Hepatic stellate cell (primary cell): ENCODE measurements around the gene KANK2.

Source experiments
- DNase-seq: peaks from one replicate; pipeline ENCODE4 v3.0.0; 2011; ENCODE audit warnings: low spot score

The KANK2 gene

DNA sequence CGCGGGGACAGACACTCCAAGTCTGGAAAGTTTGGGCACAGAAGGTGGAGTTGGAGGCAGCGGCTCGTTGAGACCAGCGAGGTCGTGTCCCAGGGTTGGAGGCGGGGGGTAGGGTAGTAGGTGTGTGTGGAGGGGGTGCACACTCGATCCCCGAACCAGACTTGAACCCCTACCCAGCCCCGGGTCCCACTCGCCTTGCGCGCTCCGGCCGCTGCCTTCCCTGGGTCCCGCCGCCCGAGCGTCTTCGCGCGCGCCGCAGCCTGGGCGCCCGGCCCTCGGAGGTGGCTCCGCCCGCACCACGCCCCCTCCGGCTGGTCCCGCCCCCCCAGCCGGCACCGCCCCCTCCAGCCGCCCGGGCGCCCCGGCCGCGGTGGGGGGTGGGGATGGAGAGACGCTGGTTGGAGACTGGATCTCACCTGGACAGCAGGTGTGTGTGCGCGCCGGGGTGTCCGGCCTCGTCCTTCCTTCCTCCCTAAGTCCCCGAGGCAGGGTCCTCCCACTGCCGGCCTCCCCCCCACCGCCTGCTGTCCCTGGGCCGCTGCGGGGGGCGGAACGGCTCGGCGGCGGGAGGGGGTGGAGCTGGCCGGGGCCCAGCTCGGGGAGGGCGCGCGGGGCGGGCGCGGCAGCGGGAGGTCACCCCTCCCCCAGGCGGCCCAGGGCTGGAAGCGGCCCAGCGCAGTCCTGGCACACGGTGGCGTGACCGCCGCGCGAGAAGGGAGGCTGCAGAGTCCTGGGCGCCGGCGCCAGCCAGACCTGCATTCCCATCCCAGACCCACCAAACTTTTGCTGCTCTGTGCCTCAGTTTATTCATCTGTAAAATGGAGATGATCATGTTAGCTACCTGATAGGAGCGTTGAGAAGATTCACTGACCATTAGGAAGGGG is at the start of gene KANK2:
Gene KANK2, minus strand, starts transcription at position 255 of the 884 bp plus-strand sequence. CDS start 3,034 bp downstream, outside the sequence.
- DNase-seq, result peak; percentile 95

DNA sequence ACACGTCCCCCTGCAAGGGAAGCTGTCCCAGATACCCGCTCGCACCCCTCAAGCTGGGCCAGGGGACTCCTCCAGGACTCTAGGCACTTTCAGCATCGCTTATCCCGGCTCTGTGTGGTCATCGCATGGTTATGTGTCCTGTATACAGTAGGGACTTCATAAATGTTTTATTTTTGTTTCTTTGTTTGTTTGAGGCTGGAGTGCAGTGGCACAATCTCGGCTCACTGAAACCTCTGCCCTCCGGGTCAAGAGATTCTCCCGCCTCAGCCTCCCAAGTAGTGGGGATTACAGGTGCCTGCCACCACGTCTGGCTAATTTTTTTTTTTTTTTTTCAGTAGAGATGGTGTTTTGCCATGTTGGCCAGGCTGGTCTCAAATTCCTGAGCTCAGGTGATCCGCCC is 49.6 kb upstream of the KANK2 start:
- DNase-seq, result no peak

DNA sequence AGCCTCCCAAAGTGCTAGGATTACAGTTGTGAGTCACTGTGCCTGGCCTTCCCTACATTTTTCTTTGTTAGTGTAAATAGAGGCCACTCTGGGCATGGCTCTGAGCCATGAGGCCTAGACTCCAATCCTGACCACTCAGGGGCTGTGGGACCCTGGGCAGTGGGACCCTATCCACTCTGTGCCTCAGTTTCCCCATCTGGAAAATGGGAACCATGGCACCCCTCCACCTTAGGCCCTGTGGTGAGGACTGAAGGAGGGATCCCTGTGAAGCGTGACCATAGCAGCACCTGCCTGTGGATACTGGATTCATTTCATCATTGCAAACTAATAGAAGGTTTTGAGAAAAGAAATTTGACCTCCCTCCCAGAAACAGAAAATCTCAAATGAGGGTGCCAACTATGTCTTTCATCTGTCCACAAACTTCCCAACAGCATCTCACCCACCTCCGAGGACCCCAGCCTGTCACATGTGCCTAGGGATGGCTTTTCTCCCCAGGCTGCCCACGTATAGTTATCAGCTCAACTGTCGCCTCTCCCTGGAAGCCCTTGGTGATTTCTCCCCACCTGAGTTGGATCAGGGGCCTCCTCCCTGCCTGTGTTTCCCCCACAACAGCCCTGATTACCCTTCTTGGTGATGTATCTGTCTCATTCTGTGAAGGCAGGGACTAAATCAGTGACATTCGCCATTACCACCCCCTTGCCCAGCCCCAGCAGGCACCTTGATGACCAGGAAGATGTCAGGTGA is 47.7 kb upstream of the KANK2 start:
- no peak for DNase-seq

DNA sequence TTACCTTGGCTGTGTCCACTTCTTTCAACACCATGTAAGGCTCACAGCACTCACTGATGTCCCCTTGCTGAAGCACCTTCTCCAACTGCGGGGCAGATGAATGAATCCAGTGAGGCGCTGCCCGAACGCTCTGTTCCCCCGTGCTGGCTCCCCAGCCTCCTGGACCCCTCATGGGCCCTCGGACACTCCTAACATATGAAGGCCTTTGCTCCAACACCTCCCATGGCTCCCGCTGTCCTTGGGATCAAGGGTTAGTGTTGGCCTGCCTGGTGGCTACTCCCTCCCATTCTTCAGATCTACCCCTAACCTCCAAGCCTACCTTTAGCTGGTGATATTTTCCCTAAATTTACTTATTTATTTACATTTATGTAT is 46.4 kb upstream of the KANK2 start:
- no peak for DNase-seq

DNA sequence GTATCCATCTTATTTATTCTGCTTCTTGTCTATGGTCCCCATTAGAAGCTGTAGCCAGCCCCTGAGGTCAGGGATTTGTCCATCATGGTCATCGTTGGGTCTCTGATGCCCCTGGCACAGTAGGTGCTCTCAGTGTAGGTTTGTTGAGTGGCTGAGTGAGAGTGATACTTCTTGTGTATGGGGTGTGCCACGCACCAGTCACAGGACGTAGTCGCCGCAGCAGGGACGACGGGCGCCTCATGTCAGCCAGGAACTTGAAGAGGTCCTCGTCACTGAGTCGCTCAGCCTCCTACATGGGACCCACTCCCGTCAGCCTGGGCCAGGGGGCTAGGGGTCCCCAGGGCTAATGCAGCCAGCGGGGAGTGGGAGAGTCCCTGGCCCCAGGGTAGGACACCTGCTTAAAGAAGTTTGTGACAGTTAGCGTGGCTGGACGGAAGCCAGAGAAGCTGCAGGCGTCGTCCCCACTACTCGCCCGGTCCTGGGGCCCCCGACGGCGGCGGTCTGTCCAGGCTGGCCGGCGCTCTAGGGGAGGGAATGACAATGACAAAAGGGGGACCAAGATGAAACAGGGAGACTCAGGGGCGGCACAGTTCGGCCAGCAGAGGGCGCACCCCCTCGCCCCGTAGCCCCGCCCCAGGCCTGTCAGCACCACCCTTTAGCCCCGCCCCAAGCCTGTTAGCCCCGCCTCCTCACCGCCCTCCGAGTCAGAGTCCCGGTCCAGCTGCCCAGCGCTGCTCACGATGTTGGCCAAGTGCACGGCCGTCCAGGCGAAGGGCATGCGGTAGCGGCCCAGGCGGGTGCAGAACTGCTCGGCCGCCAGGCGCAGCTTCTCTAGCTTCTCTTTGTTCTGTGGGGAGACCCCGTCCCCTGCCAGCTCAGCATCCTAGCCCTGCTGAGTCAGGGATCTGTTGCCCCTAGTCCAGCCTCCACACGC is 45.8 kb upstream of the KANK2 start:
- DNase-seq, result peak; percentile 99

DNA sequence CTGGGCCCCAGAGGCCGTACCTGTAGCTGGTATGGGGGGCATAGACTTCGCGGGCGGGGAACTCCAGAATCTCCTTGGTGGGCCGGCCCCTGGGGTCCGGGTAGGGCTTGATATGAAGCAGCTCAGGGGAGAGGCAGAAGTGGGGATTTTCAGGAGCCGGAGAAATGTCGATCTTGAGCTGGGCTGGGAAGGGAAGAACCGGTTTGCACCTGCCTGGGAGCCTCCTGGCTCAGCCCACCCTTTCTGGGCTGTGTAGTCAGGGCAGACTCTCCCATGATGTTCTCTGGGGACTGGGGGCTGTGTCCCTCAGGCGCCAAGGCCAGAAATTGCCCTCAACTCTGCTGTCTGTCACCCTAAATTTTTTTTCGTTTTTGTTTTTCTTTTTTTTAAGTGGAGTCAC is 44.7 kb upstream of the KANK2 start:
- no peak for DNase-seq

DNA sequence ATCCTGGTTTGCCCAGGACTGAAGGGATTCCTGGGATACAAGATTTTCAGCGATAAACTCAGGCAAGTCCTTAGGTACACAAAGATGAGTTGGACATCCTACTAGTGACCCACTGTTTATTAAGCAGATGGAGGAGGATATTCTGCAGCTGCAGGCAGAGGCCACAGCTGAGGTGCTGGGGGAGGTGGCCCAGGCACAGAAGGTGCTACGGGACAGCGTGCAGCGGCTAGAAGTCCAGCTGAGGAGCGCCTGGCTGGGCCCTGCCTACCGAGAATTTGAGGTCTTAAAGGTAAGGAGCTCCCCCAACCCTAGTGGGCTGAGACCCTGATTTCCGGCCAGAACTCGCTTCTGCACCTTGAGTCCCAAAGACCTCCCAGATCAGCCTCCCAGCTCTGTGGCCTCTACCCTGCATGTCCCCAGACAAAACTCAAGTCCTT is 42.7 kb upstream of the KANK2 start:
- no peak for DNase-seq

DNA sequence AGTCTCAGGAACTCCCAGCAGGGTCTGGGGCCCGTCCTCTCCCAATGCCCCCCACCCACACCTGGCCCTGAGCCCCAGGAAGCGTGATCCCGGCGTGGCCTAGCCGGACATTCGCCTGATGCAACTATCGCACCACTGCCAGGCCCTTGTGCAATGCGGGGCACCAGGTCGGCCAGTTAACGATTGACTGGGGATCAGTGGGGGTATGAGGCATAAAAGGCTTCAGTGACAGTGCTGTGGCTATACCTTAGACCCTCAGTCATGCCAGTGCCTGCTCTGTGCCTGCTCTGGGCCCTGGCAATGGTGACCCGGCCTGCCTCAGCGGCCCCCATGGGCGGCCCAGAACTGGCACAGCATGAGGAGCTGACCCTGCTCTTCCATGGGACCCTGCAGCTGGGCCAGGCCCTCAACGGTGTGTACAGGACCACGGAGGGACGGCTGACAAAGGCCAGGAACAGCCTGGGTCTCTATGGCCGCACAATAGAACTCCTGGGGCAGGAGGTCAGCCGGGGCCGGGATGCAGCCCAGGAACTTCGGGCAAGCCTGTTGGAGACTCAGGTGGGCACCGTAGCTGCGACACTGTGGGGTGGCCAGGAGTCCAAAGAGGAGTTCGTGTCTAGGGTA is 42.1 kb upstream of the KANK2 start, which contains the start of gene ANGPTL8:
Gene ANGPTL8, plus strand, starts transcription at position 243 of the 624 bp plus-strand sequence. Its CDS starts 19 bp downstream, at position 262.
- no peak for DNase-seq

DNA sequence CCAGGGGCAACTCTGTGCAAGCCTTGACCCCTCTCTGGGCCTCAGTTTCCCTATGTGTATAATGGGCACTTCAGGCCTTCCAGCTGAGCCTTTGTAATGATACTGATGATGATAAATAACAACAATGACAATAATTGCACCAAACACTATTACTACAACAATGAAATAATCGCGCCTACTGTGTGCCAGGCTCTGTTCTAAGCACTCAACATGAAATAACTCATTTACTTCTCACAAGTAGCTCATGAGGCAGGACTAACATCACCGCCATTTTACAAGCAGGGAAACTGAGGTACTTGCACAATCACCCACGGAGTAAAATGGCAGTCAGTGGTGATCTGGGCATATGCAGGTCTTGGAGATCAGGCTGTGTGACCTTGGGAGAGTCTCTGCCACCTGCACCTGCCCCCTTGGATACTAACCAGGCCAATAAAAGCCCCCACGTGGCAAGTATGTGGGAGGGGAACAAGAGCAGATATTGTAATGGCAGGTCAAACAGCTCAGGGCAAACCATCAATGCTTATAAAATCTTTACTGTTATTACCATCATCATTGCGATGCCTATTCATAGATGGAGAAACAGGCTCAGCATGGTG is 41.5 kb upstream of the KANK2 start:
- DNase-seq, result no peak

DNA sequence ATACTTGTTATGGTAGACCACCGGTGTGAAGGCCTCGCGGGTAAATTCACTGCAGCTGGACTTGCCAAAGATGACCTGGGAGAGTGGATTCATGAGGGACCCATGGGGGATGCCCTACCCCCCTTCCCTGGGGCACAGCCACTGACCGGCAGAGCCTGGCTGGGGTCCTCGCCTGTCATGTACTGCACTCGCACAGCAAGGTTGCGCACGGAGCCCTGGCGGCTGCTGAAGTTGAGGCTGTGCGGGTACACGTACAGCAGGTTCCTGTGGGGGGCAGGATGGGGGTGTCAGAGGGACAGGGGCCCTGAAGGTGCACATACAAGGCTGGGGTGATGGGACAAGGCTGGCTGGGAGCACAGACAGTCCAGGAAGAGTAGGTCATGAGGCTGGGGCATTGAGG is 40.7 kb upstream of the KANK2 start:
- no peak for DNase-seq

DNA sequence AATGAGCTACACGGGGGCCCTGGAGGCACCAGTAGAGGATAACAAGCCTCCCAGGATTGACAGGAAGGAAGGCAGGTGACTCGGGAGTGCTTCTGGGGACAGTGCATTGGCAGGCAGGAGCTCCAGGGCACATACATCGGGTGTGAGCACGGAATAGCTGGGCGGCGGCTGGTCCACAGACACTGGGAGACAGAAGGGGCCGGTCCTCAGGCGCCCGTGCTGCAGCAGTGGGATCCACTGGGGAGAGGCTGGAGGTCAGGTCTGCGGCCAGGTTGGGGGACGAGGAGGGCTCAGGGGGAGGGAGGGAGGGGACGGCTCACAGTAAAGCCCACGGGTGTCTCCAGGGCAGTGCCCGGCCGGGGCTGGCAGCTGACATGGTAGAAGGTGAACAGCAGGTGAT is 40.0 kb upstream of the KANK2 start:
- no peak for DNase-seq

DNA sequence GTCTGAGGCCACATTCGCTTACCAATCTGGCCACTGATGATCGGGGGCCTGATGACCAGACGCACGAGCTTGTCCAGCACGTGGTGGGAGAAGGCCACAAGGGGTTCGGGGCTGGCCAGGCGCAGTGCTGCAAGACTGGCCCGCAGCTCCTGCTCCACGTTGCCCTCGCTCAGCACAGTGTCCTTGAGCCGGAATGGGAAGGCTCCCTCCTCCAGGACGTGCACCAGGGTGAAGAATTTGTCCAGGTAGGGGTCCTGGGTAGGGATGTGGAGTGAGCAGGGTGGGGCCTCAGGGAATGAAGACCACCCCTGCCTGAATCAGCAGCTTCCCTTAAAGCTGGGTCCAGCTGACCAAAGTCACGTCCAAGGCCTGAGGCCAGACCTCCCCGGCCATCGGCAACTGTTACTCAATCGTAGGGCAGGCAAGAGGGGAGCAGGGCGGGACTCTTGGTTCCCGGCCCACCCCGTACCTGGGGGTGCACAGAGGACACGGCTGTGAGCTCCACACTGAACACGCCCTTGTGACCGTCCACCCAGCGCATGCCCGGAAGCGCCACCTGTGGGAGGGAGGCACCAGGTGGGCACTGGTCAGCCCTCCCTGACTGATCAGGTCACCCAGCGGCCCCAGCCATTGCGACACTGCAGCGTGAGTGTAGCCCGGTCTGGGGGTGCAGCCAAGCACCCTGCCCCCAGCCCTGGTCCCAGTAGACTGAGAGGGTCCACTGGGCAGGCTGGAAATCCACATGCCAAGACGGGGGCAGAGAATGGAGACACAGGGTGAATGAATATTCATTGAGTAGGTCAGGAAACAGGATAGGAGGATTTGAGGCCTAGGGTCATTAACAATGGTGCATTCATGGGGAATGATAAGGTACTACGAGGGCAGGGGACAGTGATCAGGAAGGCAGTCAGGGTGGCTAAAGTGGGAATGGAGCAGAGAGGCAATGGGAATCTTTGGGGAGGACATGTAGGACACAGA is 39.3 kb upstream of the KANK2 start:
- no peak for DNase-seq

DNA sequence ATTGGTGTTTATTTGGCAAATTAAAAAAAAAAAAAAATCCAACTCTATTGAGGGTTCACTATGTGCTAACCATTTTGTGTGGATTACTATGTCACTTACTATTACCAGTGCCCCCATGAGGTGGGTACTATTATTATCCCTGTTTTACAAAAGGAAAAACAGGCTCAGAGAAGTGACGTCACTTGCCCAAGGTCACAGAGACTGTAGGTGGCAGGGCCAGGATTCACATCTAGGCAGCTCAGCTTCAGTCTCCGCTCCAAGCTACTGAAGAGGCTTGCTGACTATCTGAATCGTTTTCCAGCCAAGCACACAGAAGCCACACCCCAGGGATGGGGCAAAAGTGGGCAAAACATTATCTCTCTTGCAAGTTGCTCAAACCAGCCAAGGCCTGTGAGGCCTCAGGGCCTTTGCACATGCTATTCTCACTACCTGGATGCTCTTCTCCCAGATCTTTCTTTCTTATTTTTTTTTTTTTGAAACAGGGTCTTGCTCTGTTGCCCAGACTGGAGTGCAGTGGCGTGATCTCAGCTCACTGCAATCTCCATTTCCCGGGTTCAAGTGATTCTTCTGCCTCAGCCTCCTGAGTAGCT is 37.2 kb upstream of the KANK2 start:
- DNase-seq, result no peak

DNA sequence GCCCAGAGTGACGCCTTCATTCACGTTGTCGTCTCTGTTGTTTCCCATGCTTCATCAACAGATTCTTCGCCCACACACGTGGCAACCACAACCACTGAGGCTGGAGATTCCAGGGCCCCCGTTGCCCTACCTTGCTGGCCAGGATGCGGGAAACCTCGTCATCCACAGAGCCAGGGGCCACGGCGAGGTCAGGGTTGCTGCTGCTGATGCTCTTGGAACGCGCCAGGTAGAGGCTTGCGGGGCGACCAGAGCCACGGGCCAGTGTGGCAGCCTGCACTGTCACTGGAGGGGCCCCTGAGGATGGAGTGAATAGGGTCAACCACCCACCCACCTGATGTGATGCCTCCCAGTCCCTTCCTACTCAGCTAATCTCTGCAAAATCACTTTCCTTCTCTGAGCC is 35.7 kb upstream of the KANK2 start:
- DNase-seq, result no peak

DNA sequence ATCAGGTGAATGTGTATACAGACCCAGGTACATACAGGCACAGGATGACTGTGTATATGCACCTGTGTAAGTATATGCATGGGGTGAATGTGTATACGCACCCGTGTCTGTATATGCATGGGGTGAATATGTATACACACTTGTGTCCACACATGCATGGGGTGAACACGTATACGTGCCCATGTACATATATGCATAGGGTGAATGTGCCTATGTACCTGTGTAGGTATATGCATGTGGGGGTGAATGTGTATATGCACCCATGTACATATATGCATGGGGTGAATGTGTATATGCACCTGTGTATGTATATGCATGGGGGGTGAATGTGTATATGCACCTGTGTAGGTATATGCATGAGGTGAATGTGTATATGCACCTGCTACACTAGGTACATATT is 35.2 kb upstream of the KANK2 start:
- no peak for DNase-seq

DNA sequence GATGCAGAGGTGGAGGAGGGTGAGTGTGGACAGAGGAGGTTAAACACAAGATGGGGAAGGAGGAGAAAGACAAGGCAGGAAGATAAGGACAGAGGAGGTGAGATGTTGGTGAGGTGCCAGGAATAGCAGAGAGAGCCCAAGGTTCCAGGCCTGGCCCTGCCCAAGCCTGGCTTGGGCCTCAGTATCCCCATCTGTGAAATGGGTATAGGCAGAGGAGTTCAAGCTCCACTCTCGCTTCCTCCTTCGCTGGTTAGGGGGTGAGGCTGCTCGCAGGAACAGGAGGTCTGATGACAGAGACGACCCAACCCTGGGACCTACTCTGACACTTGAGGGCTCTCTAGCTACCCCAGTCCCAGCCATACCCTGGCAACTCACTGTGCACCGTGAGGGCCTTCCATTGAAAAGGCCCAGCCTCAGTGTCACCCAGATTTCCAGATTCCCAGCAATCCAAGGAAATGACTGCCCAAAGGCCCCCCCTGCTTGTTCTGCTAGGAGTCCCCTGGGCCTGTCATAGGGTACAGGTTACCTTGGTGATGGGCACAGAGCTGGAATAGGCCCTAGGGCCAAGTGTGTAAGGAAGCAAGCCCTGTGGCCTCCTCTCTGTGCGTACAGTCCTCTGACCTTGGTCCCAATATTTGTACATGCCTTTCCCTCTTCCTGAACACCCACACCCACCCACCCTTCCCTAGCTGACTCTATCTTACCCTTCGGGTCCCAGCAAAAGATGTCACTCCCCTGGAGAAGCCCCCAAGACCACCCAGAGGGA is 33.5 kb upstream of the KANK2 start:
- DNase-seq, result no peak

DNA sequence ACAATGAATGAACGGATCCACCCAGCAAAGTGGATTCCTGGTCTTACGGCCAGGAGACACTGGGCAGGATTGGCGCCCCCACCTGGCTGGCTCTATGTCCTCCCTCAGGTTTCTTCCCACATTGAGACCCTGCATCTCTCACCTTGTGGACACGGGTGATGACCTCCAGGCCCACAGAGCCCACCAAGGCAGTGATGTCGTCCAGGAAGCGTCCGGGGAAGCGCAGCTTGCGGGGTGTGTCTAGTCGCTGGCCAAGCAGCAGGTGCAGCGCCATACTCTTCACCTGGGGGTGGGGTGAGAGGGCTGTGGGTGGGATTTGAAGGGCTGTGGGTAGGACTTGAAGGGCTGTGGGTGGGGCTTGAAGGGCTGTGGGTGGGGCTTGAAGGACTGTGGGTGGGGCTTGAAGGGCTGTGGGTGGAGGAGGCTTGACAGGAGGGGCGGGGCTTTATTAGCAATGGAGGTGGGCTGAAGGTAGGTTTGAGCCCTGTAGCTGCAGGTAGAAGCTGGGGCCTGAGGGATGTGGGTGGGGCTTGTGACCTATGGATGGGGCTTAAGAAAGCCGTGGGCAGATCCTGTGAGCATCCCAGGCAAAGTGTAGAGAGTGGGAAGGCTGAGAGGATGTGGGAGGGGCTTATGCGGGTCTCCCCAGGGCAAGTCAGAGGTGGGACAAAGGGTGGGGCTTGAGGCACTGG is 30.0 kb upstream of the KANK2 start:
- DNase-seq, result no peak

DNA sequence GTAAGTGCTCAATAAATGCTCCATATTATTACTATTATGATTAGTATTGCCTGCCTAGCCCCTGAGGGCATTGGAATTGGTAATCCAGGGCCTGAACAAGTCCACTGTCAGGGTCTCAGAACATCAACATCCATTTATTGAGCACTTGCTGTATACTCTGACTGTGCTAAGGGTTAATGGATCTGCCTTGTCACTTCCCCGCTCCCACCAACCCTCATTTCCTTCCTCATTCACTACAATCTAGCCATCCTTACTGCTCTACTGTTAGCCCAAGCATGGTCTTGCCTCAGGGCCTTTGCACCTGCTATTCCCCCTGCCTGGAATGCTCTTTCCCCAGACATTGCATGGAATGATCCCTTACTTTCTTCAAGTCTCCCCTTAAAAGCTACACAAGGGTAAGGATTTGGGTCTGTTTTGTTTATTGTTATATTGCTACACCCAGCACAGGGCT is 29.4 kb upstream of the KANK2 start:
- no peak for DNase-seq
